CD14-positive monocyte (primary cell): ENCODE results near the gene AZIN2. TPM values are rescaled to one million over a fixed set of nuclear protein-coding genes. Genes with fewer than 3 reads are reported as not detected.
"Not testable (repeated sequence)": the region's sequence is repeated elsewhere in the genome, so short reads cannot be mapped to it uniquely, and the experiment has no call there.

Experiments
- DNase-seq, 3 donors: peaks; one replicate each; pipeline ENCODE4 v3.0.0-alpha.2; 2011 to 2022
- H2AFZ ChIP-seq: 2 replicates; pipeline ENCODE4 v1.6.0; 2012; ENCODE audit warnings: mild to moderate bottlenecking, low read depth, low read length, inconsistent platforms; ENCODE audit not compliant: insufficient read depth, poor library complexity, severe bottlenecking
- H3K27ac ChIP-seq, 2 donors: 1 replicate in 1 of 2; 2 replicates in 1 of 2; pipeline ENCODE4 v1.5.1; 2012 to 2013; ENCODE audit warnings: low read length in 2 of 2, control low read depth in 1 of 2, inconsistent platforms in 1 of 2, low read depth in 1 of 2, mild to moderate bottlenecking in 1 of 2
- H3K27me3 ChIP-seq, 2 donors: one replicate each; pipeline versions ENCODE4 v1.6.0 to v1.6.1; 2011 to 2013; ENCODE audit warnings: low read length in 2 of 2; ENCODE audit not compliant: control insufficient read depth in 2 of 2, insufficient read depth in 2 of 2
- H3K36me3 ChIP-seq, 2 donors: replicated peaks in 1 of 2; 1 replicate in 1 of 2; 2 replicates in 1 of 2; pipeline versions ENCODE4 v1.5.1 to v1.6.1; 2012 to 2013; ENCODE audit warnings: low read length in 2 of 2, control low read depth in 1 of 2, inconsistent platforms in 1 of 2, mild to moderate bottlenecking in 1 of 2; ENCODE audit not compliant: insufficient read depth in 2 of 2, control insufficient read depth in 1 of 2
- H3K4me1 ChIP-seq, 2 donors: 1 replicate in 1 of 2; 2 replicates in 1 of 2; pipeline versions ENCODE4 v1.5.1 to v1.6.1; 2012 to 2013; ENCODE audit warnings: low read length in 2 of 2, control low read depth in 1 of 2, inconsistent platforms in 1 of 2, mild to moderate bottlenecking in 1 of 2, moderate library complexity in 1 of 2; ENCODE audit not compliant: insufficient read depth in 2 of 2, control insufficient read depth in 1 of 2
- H3K4me2 ChIP-seq: replicated peaks from 2 replicates; pipeline ENCODE3; 2012; ENCODE audit warnings: low read length, moderate library complexity, mild to moderate bottlenecking; ENCODE audit not compliant: poor library complexity, severe bottlenecking; ENCODE audit errors: extremely low read depth
- H3K4me3 ChIP-seq, 3 experiments: fragments of 200-600 bp in 1 of 3; sonication (generic) in 1 of 3; replicated peaks in 1 of 3; 1 replicate in 2 of 3; 2 replicates in 1 of 3; pipeline ENCODE4 v1.5.1; 2011 to 2013; ENCODE audit warnings: low read length in 3 of 3, mild to moderate bottlenecking in 3 of 3, control low read depth in 2 of 3, low read depth in 2 of 3, inconsistent platforms in 1 of 3, moderate library complexity in 1 of 3
- H3K79me2 ChIP-seq: 2 replicates; pipeline ENCODE4 v1.6.0; 2012; ENCODE audit warnings: mild to moderate bottlenecking, control low read depth, inconsistent platforms, low read length, moderate library complexity; ENCODE audit not compliant: insufficient read depth
- H3K9ac ChIP-seq: 2 replicates; pipeline ENCODE4 v1.6.0; 2017; ENCODE audit warnings: low read length, mild to moderate bottlenecking; ENCODE audit not compliant: insufficient read depth, poor library complexity, severe bottlenecking
- H3K9me3 ChIP-seq, 2 donors: replicated peaks in 1 of 2; 1 replicate in 1 of 2; 2 replicates in 1 of 2; pipeline versions ENCODE4 v1.5.1 to v1.6.1; 2012 to 2013; ENCODE audit warnings: low read length in 2 of 2, control low read depth in 1 of 2; ENCODE audit not compliant: control insufficient read depth in 1 of 2, insufficient read depth in 1 of 2
- H4K20me1 ChIP-seq: 2 replicates; pipeline ENCODE4 v1.6.0; 2012; ENCODE audit warnings: mild to moderate bottlenecking, low read length, control low read depth, moderate library complexity; ENCODE audit not compliant: insufficient read depth
- H3K27ac Mint-ChIP-seq, 7 donors: one replicate each; pipeline ENCODE4 v1.8.0; 2020; ENCODE audit warnings: mild to moderate bottlenecking in 7 of 7, mixed read lengths in 7 of 7, moderate library complexity in 6 of 7, inconsistent platforms in 2 of 7
- H3K27me3 Mint-ChIP-seq, 3 donors: one replicate each; pipeline ENCODE4 v1.8.0; 2021 to 2022; ENCODE audit warnings: low read depth in 3 of 3, mild to moderate bottlenecking in 3 of 3, mixed read lengths in 3 of 3, moderate library complexity in 3 of 3, inconsistent platforms in 1 of 3
- H3K36me3 Mint-ChIP-seq, 2 donors: one replicate each; pipeline ENCODE4 v1.8.0; 2020; ENCODE audit warnings: mixed read lengths in 2 of 2, inconsistent platforms in 1 of 2, mild to moderate bottlenecking in 1 of 2
- H3K4me1 Mint-ChIP-seq: one replicate; pipeline ENCODE4 v1.8.0; 2020; ENCODE audit warnings: mild to moderate bottlenecking, mixed read lengths
- H3K4me3 Mint-ChIP-seq, 2 donors: one replicate each; pipeline ENCODE4 v1.8.0; 2020; ENCODE audit warnings: mild to moderate bottlenecking in 2 of 2, mixed read lengths in 2 of 2, moderate library complexity in 1 of 2
- H3K9me3 Mint-ChIP-seq, 7 donors: one replicate each; pipeline ENCODE4 v1.8.0; 2020 to 2022; ENCODE audit warnings: mixed read lengths in 7 of 7, mild to moderate bottlenecking in 6 of 7, moderate library complexity in 6 of 7, inconsistent platforms in 2 of 7
- WGBS: methylation state at CpG from one replicate; pipeline ENCODE4 v1.1.5; 2013; ENCODE audit warnings: missing lambda C conversion rate; ENCODE audit not compliant: insufficient coverage; 5-methylcytosine and 5-hydroxymethylcytosine counted together
- intact Hi-C, 2 donors: fragments of 100-400 bp; cut with micrococcal nuclease; formaldehyde crosslinking; loops; one replicate each; pipeline versions ENCODE4 v1.15.0 to v1.15.1; 2023
- polyA plus RNA-seq, 3 donors: library from polyadenylated mRNA; depleted of rRNA in 1 of 3; unstranded in 2 of 3; stranded (reverse) in 1 of 3; fragments of 300-500 nt in 2 of 3; fragments of >200 nt in 1 of 3; fragmentation: Illumina TruSeq in 2 of 3; gene quantifications; 1 replicate in 2 of 3; 2 replicates in 1 of 3; pipeline ENCODE4 v1.2.3, GENCODE V29; 2012 to 2021
- TF ChIP-seq, protein P1 (sequence below): fragments of 200-600 bp; IDR thresholded peaks from one replicate; pipeline ENCODE4 v1.8.0; 2022; ENCODE audit warnings: antibody characterized with exemption, mild to moderate bottlenecking

Gene AZIN2
- polyA plus RNA-seq, 3 donors = 0.03 to 0.89 TPM; not detected in 1

DNA sequence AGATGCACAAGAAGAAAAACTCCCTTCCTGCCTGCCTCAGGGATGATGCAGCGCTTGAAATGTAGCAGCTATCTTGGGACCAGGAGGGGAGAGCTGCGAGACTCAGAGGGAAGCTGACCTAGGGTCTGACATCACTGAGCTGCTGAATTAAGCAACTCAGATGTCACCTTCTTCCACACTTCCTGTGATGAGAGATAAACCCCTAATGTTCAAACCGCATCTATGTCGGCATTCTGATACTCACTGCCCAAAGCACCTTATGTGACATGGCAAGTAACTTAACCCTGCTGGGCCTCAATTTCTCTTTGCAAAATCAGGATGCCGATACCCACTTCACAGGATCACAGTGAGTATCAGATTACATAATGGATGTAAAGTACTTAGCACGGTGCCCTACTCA, 35.1 kb upstream of the AZIN2 start:
- TF ChIP-seq, protein P1, sequence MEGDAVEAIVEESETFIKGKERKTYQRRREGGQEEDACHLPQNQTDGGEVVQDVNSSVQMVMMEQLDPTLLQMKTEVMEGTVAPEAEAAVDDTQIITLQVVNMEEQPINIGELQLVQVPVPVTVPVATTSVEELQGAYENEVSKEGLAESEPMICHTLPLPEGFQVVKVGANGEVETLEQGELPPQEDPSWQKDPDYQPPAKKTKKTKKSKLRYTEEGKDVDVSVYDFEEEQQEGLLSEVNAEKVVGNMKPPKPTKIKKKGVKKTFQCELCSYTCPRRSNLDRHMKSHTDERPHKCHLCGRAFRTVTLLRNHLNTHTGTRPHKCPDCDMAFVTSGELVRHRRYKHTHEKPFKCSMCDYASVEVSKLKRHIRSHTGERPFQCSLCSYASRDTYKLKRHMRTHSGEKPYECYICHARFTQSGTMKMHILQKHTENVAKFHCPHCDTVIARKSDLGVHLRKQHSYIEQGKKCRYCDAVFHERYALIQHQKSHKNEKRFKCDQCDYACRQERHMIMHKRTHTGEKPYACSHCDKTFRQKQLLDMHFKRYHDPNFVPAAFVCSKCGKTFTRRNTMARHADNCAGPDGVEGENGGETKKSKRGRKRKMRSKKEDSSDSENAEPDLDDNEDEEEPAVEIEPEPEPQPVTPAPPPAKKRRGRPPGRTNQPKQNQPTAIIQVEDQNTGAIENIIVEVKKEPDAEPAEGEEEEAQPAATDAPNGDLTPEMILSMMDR = no peak
- Histone ChIP-seq H3K79me2 (no peaks in the 10 kb centered on the region), H3K27ac (peak overlapping the region in 1 of 2 donors; percentile 9), H3K36me3 (no peaks in the 10 kb centered on the region), H3K4me2 (no peak overlapping the region), H4K20me1 (no peaks in the 10 kb centered on the region), H3K9me3 (no peaks in the 10 kb centered on the region), H3K4me3 (no peak overlapping the region), H3K9ac (no peak overlapping the region), H3K27me3 (no peaks in the 10 kb centered on the region), H3K4me1 (peaks cover 30 to 46% of the 10 kb centered on the region in 2 donors), H2AFZ (no peak overlapping the region)
- Mint-ChIP-seq H3K27ac (peak overlapping the region in 6 of 7 donors; percentile 27 to 78 (median 53)), H3K36me3 (no peaks in the 10 kb centered on the region), H3K9me3 (peaks cover 0 to 2% (median 0%) of the 10 kb centered on the region in 7 donors), H3K4me3 (no peak overlapping the region), H3K4me1 (peaks cover 39% of the 10 kb centered on the region), H3K27me3 (peaks cover 0 to 3% (median 2%) of the 10 kb centered on the region in 3 donors)
- intact Hi-C loops = no loop called here
- peak; percentile 53 to 87 (median 76) for DNase-seq
- 10% methylated on average over 2 of the region's 6 CpGs for WGBS

DNA sequence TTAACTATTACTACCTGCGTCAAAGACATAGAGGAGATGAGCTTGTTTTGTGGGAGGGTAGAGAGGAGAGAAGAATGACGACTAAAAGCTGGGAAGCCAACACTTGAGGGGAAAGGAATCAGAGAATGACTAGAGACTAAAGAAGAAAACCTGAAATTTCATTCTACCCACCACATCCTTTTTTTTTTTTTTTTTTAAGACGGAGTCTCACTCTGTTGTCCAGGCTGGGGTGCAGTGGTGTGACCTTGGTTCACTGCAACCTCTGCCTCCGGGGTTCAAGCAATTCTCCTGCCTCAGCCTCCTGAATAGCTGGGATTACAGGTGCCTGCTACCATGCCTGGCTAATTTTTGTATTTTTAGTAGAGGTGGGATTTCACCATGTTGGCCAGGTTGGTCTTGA, 34.7 kb upstream of the AZIN2 start:
- H4K20me1 ChIP-seq, H3K36me3 Mint-ChIP-seq, H3K9me3 ChIP-seq, DNase-seq, H3K4me3 Mint-ChIP-seq, H3K27me3 Mint-ChIP-seq, H3K9ac ChIP-seq, H3K4me2 ChIP-seq, H3K36me3 ChIP-seq, H3K4me3 ChIP-seq, intact Hi-C loops, H2AFZ ChIP-seq, H3K79me2 ChIP-seq, H3K27ac ChIP-seq, H3K9me3 Mint-ChIP-seq, H3K27me3 ChIP-seq: not testable (repeated sequence)
- Mint-ChIP-seq H3K4me1 (peaks cover 39% of the 10 kb centered on the region), H3K27ac (peak overlapping the region in 6 of 7 donors; percentile 27 to 78 (median 54))
- H3K4me1 ChIP-seq = peaks cover 31 to 48% of the 10 kb centered on the region in 2 donors
- WGBS = 86% methylated on average over 1 of the region's 4 CpGs
